GM18520 (cell line): Measurements from ENCODE around the gene CYP24A1.

Experiments
- ATAC-seq: cut with Tn5 transposase; IDR thresholded peaks from one replicate; pipeline ENCODE4 v1.9.1; 2021; ENCODE audit not compliant: unreplicated experiment

Gene CYP24A1

DNA sequence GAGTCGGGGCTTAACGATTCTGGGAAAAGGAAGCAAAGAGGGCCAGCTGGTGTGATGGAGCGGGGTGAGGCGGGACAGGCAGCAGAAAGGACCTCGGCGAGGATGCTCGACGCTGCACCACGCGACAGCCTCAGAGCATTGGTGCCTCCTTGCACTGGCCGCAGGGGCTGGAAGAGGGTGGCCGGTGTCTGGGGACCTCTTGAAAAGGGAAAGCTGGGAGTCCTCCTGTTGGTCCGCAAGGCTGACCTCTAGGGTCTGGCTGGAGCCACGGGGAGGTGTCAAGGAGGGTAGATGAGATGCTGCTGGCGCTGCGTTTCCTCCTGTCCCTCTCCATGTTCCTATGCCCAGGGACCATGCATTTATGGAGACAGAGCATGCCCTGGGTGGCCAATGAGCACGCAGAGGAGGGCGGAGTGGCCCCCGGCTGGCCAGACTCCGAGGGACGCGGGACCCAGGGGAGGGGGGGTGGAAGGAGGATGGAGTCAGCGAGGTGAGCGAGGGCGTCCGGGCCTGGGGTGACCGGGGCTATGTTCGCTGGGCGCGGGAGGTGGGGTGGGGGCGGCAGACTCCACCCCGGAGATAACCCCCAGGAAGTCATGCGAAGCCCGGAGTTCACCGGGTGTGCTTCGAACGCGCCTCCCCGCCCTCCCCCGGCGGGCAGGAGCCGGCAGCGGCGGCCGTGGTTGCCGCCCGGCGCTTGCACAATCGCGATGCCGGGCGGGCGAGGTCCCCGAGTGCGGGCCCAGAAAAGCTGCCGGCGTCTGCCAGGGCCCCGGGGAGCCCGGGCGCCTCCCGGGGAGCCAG, at the start of gene CYP24A1:
CYP24A1 (minus strand) TSS at position 334 of the 804 bp plus-strand sequence. CDS start 407 bp downstream, outside the sequence.
- no peak for ATAC-seq

DNA sequence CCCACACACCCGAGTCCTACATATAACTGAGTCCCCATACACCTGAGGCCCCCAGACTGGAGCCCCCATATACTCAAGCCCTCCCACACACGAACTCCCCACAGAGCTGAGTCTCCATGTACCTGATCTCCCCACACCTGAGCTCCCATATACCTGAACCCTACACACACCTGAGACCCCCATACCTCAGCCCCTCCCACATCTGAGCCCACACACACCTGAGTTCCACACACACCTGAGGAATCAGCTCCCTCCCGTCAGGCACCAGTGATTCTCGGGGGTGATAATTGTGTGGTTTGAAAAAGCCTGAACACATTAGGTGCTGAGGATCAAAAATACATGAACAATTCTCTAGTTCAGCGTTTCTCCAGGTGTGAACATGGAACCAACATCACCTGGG, 49.5 kb upstream of the CYP24A1 start:
- ATAC-seq: no peak

DNA sequence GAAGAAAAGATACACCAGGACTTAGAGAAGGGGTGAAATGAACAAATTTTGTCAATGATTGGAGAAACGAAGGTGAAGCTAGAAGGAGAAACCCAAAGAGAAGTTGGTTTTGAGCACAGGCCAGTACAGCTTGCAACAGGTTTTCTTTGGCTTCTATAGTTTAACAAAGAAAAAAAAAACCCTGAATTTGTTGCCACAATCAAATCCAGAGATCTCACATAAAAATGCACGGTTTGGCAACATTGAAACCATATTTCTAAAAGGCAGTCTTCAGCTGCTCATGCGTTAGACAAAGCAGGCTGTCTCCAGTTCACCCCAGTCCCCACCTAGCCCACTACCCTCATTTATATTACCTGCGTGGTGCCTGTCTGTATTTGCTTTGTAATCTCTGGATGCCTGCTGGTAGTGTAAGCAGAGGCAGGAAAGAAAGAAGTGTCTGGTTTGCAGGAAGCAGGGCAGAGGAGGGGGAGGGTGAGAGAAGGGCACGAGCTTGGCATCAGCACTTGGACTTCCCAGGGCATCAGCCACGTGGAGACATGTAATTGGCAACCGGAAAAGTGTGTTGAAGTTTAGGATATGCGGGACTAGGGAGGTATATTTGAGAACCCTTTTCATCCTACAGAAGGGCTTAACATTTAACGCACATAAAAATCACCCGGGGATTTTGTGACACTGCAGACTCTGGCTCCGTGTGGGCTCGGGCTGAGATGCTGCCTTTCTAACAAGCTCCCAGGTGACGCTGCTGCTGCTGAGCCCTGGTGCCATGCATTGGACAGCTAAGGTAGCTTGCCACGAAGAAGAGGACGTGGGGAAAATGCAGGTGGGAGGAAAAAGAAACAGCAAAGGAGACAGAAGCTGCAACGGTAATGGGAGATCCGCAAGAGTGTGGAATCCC, 48.5 kb upstream of the CYP24A1 start:
- ATAC-seq: no peak

DNA sequence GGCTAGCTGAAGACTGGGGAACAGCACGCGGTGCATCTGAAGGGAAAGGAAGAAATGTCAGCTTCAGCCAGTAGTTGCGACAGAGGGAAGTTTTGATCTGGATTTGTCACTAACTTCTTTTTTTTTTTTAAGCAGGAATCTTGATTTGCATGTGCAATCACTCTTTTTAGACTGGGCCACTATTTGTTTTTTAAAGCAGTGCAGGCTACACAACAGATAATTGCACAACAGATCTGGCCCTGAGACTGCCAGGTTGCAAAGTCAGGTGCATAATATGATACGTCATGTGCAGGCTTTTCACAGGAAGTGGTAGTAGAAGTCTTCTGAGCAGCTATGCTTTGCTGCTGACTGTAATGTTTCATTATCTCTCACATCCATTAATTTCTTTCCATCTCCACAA, 47.6 kb upstream of the CYP24A1 start:
- ATAC-seq: no peak

DNA sequence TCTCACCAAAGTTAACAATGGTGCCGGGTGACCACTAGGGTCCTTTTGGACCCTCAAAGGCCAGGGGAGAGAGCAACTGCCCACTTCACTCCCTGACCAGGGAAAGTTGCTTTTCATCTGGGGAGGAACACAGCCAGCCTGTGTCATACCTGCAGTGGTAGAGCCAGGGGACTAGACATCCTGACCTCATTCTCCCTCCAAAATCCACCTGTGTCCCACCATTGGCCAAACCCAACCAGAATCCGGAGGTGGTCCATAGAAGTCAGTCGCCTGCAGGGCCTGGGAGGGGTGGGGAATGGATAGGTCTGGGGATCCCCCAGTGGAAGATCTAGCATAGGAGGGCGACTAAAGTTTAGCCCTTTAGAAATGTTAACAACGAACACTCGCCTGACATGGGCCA, 46.9 kb upstream of the CYP24A1 start:
- ATAC-seq: no peak

DNA sequence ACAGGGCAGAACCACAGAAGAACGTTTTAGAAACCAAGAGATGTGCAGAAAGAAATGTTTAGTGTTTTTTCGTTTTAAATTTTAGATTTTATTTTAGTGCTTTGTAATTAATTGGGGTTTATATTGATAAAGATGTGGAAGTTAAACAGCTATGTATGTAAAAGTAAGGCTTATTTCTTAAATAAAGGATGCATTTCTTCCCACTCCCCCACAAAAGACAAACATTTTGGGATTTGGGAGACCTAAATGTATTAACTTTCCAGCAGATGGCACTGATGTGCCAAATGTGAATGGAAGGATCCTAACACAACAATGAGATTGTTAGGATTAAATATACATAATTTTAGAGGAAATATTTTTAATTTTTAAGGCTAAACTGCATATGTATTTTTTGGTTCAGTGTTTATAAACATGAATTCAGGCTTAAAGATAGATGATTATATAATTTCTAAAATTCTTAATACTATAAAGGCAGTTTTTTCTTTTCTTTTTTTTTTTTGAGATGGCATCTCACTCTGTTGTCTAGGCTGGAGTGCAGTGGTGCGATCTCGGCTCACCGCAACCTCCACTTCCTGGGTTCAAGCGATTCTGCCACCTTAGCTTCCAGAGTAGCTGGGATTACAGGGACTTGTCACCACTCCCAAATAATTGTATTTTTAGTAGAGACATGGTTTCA, 46.1 kb upstream of the CYP24A1 start:
- ATAC-seq: no peak

DNA sequence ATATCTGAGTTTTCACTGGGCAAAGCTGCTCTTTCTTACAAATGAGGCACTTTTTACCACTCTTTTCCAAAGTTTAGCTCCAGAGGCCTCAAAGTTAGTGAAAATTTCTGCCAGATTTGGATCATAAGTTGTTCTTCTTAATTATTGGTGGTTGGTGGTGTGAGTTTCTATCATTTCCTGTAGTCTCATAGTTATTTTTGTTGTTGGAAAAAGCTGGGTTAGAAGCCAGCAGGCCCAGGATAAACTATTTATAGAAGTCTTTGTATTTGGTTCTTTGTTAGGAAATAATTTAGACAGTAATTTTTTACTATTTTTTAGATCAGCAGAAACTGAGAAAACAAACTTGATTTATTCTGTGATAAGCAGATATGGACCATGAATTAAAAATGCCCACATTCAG, 44.7 kb upstream of the CYP24A1 start:
- ATAC-seq: no peak

DNA sequence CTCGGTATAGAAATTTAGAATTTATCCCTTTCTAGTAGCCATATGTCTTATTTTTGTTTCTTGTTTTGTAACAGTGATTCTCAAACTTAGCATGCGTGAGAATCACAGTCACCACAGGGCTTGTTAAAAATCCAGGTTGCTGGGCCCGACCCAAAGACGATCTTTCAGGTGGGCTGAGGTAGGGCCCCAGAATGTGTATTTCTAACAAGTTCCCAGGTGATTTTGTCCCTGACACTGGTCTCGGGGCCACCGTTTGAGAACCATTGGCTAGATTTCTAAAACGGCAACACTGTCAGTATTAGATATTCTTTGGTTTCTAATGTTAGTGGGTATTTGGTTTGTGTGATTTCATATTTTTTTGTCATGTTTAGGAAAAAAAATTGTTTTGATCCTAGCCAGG, 44.0 kb upstream of the CYP24A1 start:
- no peak for ATAC-seq

DNA sequence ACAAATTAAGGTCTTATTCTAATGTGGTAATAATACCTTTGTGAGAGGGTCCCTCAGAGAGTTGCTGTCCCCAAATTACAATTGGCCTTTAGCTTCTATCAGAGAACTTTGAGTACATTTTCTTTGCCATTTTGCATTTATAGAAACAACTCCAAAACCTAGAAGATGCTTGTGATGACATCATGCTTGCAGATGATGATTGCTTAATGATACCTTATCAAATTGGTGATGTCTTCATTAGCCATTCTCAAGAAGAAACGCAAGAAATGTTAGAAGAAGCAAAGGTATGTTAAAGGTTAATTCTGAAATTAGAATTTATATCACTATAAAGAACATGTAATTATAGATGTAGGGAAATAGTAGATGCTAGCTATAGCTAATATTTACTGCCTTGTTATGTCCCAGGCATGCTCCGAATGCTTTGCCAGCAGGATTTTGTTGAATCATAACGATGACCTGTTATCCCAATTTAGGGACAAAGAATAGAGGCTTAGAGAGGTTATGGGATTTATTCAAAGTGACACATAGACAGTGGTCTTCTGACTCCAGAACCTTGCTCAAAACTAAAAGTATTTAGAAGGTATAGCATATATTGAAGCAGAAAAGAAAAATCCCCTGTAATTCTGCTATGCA, 41.5 kb upstream of the CYP24A1 start:
- ATAC-seq: no peak

DNA sequence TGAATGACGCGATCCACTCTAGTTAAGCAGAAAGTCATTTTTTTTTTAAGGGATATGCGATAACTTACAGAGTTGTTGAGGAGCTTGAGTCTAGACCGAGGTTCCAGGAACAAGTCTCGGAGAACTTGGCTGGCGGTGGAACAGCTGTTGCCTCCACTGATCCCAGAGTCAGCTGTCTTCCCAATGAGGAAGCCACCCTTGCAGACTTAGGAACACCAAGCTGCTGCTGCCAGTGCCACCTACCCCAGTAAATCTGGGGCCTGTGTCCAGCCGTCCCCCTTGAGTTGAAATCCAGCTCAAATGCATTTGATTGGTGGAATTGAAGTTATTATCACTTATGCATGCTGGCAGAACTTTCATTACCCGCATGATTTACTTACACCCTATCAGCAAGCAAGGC, 40.8 kb upstream of the CYP24A1 start:
- no peak for ATAC-seq

DNA sequence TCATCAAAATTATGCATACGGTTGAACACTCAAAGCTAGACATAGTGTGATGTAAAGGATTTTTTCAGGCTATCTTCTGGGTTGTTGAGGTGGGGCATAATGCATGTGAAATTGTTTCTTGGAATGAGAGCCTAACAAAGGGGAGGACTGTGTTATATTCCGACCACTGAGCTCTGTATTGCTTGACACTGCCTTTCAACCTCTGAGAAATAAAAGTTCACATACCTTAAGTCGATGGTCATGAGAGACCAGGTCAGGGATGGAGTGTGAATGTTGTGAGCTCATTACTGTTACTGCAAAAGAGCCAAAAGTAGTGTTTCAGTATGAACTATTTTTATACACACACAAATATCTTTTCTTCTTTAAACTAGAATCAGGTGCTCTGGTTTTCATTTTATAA, 39.1 kb upstream of the CYP24A1 start:
- no peak for ATAC-seq

DNA sequence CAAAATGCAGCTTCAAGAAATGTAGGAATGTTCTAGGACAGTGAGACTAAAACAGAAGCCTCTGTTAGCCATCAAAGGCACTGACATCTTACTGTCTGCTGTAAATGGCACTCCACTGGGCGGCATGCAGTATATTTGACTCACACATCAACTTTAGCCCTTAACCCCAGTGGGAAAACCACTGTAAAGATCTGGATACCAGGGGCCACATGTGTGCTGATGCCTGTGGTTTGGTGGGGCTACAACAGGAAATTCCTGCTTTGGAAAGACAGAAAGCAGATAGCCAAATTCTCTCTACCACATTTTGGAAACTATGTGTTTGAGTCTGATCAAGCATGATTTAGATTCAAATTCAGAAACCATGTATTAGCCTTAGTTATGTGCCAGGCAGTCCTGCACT, 38.4 kb upstream of the CYP24A1 start:
- ATAC-seq: no peak

DNA sequence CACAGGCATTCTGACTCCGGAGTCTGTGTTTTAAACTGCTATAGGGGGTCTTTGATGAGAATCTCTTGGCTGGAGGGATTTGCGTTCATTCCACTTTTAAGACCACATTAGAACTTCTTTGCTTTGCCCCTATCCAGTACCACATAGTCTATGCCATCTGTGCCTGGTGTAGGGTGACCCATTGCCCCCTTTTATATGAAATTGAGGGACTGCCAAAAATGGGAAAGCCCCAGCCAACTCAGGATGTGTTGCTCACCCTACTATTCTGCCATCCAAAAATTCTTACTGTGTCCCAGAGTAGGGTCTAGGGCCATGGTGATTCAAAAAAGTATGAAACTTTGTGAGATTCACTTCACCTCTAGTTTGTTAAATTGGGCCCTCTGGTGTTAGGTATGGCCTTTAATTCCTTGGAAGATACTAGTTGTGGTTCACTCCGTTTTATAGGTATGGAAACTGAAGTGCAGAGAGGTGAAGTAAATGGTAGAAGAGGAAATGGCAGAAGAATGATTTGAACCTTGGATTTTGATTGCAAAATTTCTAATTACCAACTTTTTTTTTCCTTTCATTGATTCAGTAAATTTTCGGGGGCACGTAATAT, 35.5 kb upstream of the CYP24A1 start:
- no peak for ATAC-seq

DNA sequence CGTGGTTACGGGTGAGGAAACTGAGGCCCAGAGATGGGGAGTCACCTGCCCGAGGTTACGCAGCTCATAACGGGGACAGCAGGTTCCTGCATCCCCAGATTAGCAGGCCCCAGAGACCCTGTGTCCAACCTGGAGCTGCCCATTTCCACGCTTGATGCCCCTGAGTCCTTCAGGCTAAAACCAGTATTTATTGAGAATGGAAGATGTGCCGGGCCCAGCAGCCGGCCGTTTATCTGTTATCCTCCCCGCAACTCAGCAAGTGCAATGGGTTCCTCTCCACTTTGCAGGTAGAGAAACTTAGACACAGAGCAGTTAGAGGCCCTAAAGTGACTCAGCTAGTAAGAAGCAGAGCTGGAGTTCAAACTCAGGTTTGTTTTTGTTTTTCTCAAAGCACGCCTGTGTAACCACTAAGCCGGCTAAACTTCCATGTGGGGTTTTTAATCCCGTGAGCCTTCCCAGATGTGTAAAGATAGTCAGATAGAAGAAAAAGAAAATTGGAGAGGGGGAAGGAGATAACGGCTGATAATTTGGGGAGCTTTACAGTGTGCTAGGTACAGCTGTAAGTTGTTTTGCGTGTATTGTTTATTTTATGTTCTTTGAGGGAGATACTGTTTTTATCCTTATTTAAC, 34.9 kb upstream of the CYP24A1 start:
- no peak for ATAC-seq

DNA sequence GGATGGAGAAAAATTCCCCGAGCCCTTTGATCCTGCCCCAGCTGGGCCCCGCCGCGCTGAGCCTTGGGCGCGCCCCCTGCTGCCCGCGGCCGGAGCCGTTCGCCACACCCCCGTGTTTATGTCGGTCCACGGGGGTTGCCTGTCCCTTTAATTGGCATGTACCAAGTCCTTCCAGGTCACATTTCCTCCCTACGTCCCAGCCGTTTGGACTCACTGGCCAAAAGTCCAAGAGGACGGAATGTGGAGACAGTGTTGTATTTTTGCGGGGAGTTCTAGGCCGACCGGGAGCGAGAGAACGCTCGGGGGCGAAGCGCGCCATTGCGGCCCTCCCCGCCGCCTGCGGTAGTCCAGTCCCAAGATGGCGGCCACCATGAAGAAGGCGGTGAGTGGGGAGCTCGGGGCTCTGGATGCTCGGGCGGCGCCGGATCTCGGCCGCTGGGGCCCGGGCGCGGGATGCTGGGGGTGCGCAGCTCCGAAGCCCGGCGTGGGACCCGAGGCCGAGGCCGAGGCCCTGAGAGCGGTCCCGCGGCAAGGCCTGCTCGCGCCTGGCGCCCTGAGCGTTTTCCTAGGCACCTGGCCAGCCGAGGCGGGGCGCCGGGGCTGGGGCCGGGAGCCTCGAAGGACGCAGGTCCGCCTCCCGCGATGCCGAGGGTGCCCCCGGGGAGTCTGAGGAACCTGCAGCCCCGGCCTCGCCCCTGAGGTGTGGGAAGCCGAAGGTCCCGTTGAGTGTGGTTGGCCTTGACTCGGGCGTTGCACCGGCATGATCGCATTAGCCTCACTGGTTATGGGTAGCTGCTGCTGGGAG, 34.2 kb upstream of the CYP24A1 start, which contains the start of gene PFDN4:
PFDN4 (plus strand) TSS at position 345 of the 805 bp plus-strand sequence; CDS start at position 359, 14 bp downstream.
- peak; percentile 88 for ATAC-seq

DNA sequence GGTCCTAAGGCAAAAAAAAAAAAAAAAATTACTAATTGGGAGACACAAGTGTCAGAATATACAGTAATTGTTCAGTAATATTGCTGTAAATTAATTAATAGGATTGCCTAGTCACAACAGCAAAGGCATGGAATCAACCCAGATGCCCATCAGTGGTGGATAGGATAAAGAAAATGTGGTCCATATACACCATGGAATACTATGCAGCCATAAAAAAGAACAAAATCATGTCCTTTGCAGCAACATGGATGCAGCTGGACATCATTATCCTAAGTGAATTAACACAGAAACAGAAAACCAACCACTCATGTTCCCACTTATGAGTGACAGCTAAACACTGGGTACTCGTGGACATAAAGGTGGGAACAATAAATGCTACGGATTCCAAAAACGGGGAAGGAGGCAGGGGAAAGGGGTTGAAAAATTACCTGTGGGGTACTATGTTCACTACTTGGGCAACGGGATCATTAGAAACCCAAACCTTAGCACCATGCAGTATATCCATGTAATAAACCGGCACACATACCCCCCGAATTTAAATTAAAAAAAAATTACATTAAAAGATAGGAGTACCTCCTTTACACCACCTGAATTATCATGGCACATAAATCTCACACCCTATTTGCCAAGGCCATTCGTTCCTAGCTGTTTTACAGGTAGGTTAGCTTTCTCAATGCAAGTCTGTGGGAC, 33.4 kb upstream of the CYP24A1 start:
- ATAC-seq: no peak

DNA sequence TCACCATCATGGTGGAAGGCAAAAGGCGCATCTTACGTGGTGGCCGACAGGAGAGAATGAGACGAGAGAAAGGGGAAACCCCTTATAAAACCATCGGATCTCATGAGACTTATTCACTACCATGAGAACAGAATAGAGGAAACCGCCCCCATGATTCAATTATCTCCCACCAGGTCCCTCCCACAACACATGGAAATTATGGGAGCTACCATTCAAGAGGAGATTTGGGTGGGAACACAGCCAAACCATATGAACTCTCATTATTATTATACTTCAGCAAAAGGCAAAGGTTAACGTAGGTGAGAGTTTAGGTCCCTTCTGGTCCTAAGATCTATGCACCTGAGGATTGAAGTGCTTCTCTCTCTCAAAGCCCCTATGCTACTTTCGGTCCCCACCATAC, 31.7 kb upstream of the CYP24A1 start:
- ATAC-seq: no peak

DNA sequence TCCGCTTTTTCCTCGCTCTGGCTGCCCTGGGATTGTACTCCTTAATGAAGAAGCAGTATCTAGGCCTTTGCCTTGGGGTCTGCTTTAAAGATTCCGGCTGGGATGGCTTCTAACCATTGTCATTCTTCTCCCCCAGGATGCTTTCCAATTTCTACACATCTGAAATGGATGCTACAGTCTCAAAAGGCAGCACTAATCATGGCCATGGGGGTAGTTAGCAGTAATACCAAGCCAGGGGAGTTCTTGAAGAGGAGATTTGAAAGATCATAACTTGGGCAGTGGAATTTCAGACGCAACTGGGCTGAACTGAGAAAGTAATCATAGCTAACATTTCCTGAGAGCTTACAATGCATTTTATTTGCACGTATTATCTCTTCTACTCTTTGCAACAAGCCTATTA, 30.7 kb upstream of the CYP24A1 start:
- no peak for ATAC-seq

DNA sequence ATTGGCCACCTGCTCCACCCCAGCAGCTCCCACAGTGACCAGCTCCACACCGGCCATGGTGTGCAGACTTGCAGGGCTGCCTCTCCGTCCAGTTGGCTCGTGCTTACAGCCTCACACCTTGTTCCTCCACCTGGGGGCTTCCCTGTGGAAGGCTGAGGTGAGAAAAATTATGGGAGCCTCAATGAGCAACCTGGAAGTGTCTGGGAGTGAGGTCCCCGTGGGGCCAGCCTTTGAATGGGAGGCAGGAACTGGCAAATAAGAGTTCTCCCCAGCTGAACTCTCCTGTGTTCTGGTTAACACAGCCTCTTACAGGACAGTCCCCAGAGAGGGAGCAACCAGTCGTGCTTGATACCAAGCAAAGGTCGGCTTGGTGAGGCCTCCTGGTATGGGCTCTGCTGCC, 30.3 kb upstream of the CYP24A1 start:
- no peak for ATAC-seq
